ENCODE data around the gene SHISAL2A.

Gene SHISAL2A

GRCh38 chr1:52658795-52659194 is 25.8 kb downstream of the SHISAL2A start:
- no peak for TF ChIP-seq EZH2 (IDR thresholded peaks at IDR 0.05; ENCODE audit: borderline replicate concordance, low read depth, low read length, severe bottlenecking)
- TF ChIP-seq CTCF (IDR thresholded peaks at IDR 0.05; ENCODE audit: borderline replicate concordance, extremely low read depth, low read length, poor library complexity, severe bottlenecking), result no peak
- no peaks in the 10 kb centered on the region for H3K79me2 ChIP-seq (ENCODE audit: insufficient read depth, low read length)
- H3K27ac ChIP-seq (ENCODE audit: low read length), result no peak overlapping the region
- no peaks in the 10 kb centered on the region for H3K4me1 ChIP-seq (ENCODE audit: insufficient read depth, low read length)
- DNase-seq (no peak), ATAC-seq (ENCODE audit: insufficient read depth, low read depth) (no peak)
- H3K4me2 ChIP-seq (ENCODE audit: insufficient read depth, low read length), result no peak overlapping the region
- no peaks in the 10 kb centered on the region for H4K20me1 ChIP-seq (ENCODE audit: insufficient read depth, low read length)
- H2AFZ ChIP-seq (ENCODE audit: low read depth, low read length), result no peak overlapping the region
- no peak overlapping the region for H3K9ac ChIP-seq (ENCODE audit: low read depth, low read length)
- H3K36me3 ChIP-seq (ENCODE audit: insufficient read depth, low read length), result no peaks in the 10 kb centered on the region
- no peaks in the 10 kb centered on the region for H3K27me3 ChIP-seq (ENCODE audit: insufficient read depth, low read length, poor library complexity)
- no peaks in the 10 kb centered on the region for H3K9me3 ChIP-seq (ENCODE audit: insufficient read depth, low read length, severe bottlenecking)
- H3K4me3 ChIP-seq (ENCODE audit: low read depth in 1 of 2, low read length in 2 of 2), result no peak overlapping the region

- Histone ChIP-seq H2AFZ (ENCODE audit: low read depth, low read length) (no peak overlapping the region), H3K9ac (ENCODE audit: low read depth, low read length) (no peak overlapping the region), H3K4me1 (ENCODE audit: insufficient read depth, low read length) (no peaks in the 10 kb centered on the region), H3K36me3 (ENCODE audit: insufficient read depth, low read length) (no peaks in the 10 kb centered on the region), H4K20me1 (ENCODE audit: insufficient read depth, low read length) (no peaks in the 10 kb centered on the region), H3K79me2 (ENCODE audit: insufficient read depth, low read length) (no peaks in the 10 kb centered on the region), H3K4me2 (ENCODE audit: insufficient read depth, low read length) (no peak overlapping the region), H3K27me3 (ENCODE audit: insufficient read depth, low read length, poor library complexity) (no peaks in the 10 kb centered on the region), H3K27ac (ENCODE audit: low read length) (no peak overlapping the region), H3K9me3 (ENCODE audit: insufficient read depth, low read length, severe bottlenecking) (no peaks in the 10 kb centered on the region), H3K4me3 (ENCODE audit: low read depth in 1 of 2, low read length in 2 of 2) (no peak overlapping the region)
- ATAC-seq (ENCODE audit: insufficient read depth, low read depth) (no peak), DNase-seq (no peak)
- TF ChIP-seq EZH2 (IDR thresholded peaks at IDR 0.05; ENCODE audit: borderline replicate concordance, low read depth, low read length, severe bottlenecking), result no peak
- no peak for TF ChIP-seq CTCF (IDR thresholded peaks at IDR 0.05; ENCODE audit: borderline replicate concordance, extremely low read depth, low read length, poor library complexity, severe bottlenecking)
Observed at GRCh38 chr1:52659356-52659755, 26.4 kb downstream of the SHISAL2A start.

DNA sequence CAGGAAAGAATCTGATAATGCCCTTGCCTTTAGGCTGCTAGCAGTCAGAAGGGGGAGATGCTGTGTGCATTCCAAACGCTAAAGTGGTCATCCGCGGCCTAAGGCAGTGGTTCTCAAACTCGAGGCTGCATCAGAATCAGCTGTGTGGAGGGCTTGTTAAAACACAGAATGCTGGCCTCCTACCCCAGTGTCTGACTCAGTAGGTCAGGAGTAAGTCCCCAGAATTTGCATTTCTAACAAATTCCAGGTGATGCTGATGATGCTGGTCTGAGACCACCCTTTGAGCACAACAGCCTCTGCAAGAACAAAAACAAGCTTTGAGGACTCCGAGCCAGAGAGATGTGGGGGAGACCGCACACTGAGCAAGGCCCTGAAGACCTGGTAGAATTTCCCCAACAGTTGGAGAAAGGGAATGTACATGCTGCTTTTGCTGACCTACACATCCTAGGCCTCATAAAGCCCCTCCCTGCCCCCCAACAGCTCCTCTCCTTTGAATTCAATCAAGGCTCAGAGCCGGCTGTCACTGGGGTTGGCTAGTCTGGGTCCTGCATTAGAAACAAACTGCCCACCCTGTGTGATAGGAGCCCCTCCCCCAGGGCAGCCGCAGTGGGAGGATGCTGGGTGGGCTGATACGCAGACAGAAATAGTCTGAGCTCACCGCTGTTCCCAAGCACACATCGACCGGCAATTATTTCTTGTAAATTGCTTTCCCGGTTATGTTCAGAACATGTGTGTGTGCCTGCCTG is 27.1 kb downstream of the SHISAL2A start:
- no peak overlapping the region for H3K27ac ChIP-seq (ENCODE audit: low read length)

More for the DNA sequence above, 27.1 kb downstream of the SHISAL2A start:
- Histone ChIP-seq H3K4me2 (ENCODE audit: insufficient read depth, low read length) (no peak overlapping the region), H3K79me2 (ENCODE audit: insufficient read depth, low read length) (no peaks in the 10 kb centered on the region), H3K4me3 (ENCODE audit: low read depth in 1 of 2, low read length in 2 of 2) (no peak overlapping the region), H4K20me1 (ENCODE audit: insufficient read depth, low read length) (no peaks in the 10 kb centered on the region), H2AFZ (ENCODE audit: low read depth, low read length) (no peak overlapping the region), H3K9ac (ENCODE audit: low read depth, low read length) (no peak overlapping the region), H3K27me3 (ENCODE audit: insufficient read depth, low read length, poor library complexity) (no peaks in the 10 kb centered on the region), H3K36me3 (ENCODE audit: insufficient read depth, low read length) (no peaks in the 10 kb centered on the region), H3K9me3 (ENCODE audit: insufficient read depth, low read length, severe bottlenecking) (no peaks in the 10 kb centered on the region), H3K4me1 (ENCODE audit: insufficient read depth, low read length) (no peaks in the 10 kb centered on the region)
- no peak for ATAC-seq (ENCODE audit: insufficient read depth, low read depth)
- TF ChIP-seq CTCF (IDR thresholded peaks at IDR 0.05; ENCODE audit: borderline replicate concordance, extremely low read depth, low read length, poor library complexity, severe bottlenecking) (no peak), EZH2 (IDR thresholded peaks at IDR 0.05; ENCODE audit: borderline replicate concordance, low read depth, low read length, severe bottlenecking) (no peak)
- no peak for DNase-seq
